ENCODE results near the gene RNASE8. TPM values are rescaled to one million over a fixed set of nuclear protein-coding genes. Genes with fewer than 3 reads are reported as not detected.

RNASE8 gene
- total and polyA plus RNA-seq, 10 of the 15 experiments (the other 5 are each of a cell fraction or from before 2014, with no cell fraction given) = not detected

Small RNA genes lying within 50 kb of the gene (microRNA-seq; reads per million reads assigned to microRNA genes)
- not detected for gene MIR6717

Other genes with a start within 250 kb of the RNASE8 start
Only the 7 nearest of the 14 such genes appear.
- not detected in 2 replicates for gene NDRG2, start 32.8 kb upstream of the RNASE8 start, total RNA-seq (2014; rRNA removed)
- not detected in 2 replicates for gene NDRG2, start 32.8 kb upstream of the RNASE8 start, total RNA-seq (2014; rRNA removed; fragmentation: Illumina TruSeq; extraction: Trizol)
- 0.49 and 0.56 TPM in 2 replicates for gene NDRG2, start 32.8 kb upstream of the RNASE8 start, total RNA-seq (2021)
- gene NDRG2, start 32.8 kb upstream of the RNASE8 start, polyA plus RNA-seq (2011; rRNA removed) = not detected in 2 replicates
- gene NDRG2, start 32.8 kb upstream of the RNASE8 start, polyA plus RNA-seq (2014; fragmentation: Illumina TruSeq; extraction: Trizol) = not detected in 2 replicates
- gene NDRG2, start 32.8 kb upstream of the RNASE8 start, polyA plus RNA-seq (2014; fragmentation: Nextera tagmentation; extraction: Ambion mirVana) = not detected
- gene NDRG2, start 32.8 kb upstream of the RNASE8 start, polyA plus RNA-seq (2014; rRNA removed) = not detected in 2 replicates
- gene NDRG2, start 32.8 kb upstream of the RNASE8 start, polyA plus RNA-seq (2016; fragmentation: Nextera tagmentation; extraction: Ambion mirVana) = under 1 TPM in 1 of 2 experiments, not detected in 1; 0.15 TPM
- not detected in 2 replicates for gene TPPP2, start 27.6 kb upstream of the RNASE8 start, total RNA-seq (2014; rRNA removed)
- gene TPPP2, start 27.6 kb upstream of the RNASE8 start, total RNA-seq (2014; rRNA removed; fragmentation: Illumina TruSeq; extraction: Trizol) = not detected in 2 replicates
- not detected in 2 replicates for gene TPPP2, start 27.6 kb upstream of the RNASE8 start, total RNA-seq (2021)
- not detected in 2 replicates for gene TPPP2, start 27.6 kb upstream of the RNASE8 start, polyA plus RNA-seq (2011; rRNA removed)
- not detected in 2 replicates for gene TPPP2, start 27.6 kb upstream of the RNASE8 start, polyA plus RNA-seq (2014; fragmentation: Illumina TruSeq; extraction: Trizol)
- not detected for gene TPPP2, start 27.6 kb upstream of the RNASE8 start, polyA plus RNA-seq (2014; fragmentation: Nextera tagmentation; extraction: Ambion mirVana)
- not detected in 2 replicates for gene TPPP2, start 27.6 kb upstream of the RNASE8 start, polyA plus RNA-seq (2014; rRNA removed)
- not detected for gene TPPP2, start 27.6 kb upstream of the RNASE8 start, polyA plus RNA-seq (2016; fragmentation: Nextera tagmentation; extraction: Ambion mirVana)
- not detected in 2 replicates for gene RNASE13, start 23.0 kb upstream of the RNASE8 start, total RNA-seq (2014; rRNA removed)
- gene RNASE13, start 23.0 kb upstream of the RNASE8 start, total RNA-seq (2014; rRNA removed; fragmentation: Illumina TruSeq; extraction: Trizol) = not detected in 2 replicates
- not detected in 2 replicates for gene RNASE13, start 23.0 kb upstream of the RNASE8 start, total RNA-seq (2021)
- gene RNASE13, start 23.0 kb upstream of the RNASE8 start, polyA plus RNA-seq (2011; rRNA removed) = not detected in 2 replicates
- gene RNASE13, start 23.0 kb upstream of the RNASE8 start, polyA plus RNA-seq (2014; fragmentation: Illumina TruSeq; extraction: Trizol) = not detected in 2 replicates
- gene RNASE13, start 23.0 kb upstream of the RNASE8 start, polyA plus RNA-seq (2014; fragmentation: Nextera tagmentation; extraction: Ambion mirVana) = not detected
- gene RNASE13, start 23.0 kb upstream of the RNASE8 start, polyA plus RNA-seq (2014; rRNA removed) = not detected in 2 replicates
- gene RNASE13, start 23.0 kb upstream of the RNASE8 start, polyA plus RNA-seq (2016; fragmentation: Nextera tagmentation; extraction: Ambion mirVana) = not detected
- not detected in 2 replicates for gene RNASE7, start 15.5 kb upstream of the RNASE8 start, total RNA-seq (2014; rRNA removed)
- gene RNASE7, start 15.5 kb upstream of the RNASE8 start, total RNA-seq (2014; rRNA removed; fragmentation: Illumina TruSeq; extraction: Trizol) = not detected in 2 replicates
- gene RNASE7, start 15.5 kb upstream of the RNASE8 start, total RNA-seq (2021) = not detected in 2 replicates
- not detected in 2 replicates for gene RNASE7, start 15.5 kb upstream of the RNASE8 start, polyA plus RNA-seq (2011; rRNA removed)
- gene RNASE7, start 15.5 kb upstream of the RNASE8 start, polyA plus RNA-seq (2014; fragmentation: Illumina TruSeq; extraction: Trizol) = not detected in 2 replicates
- gene RNASE7, start 15.5 kb upstream of the RNASE8 start, polyA plus RNA-seq (2014; fragmentation: Nextera tagmentation; extraction: Ambion mirVana) = not detected
- gene RNASE7, start 15.5 kb upstream of the RNASE8 start, polyA plus RNA-seq (2014; rRNA removed) = not detected in 2 replicates
- gene RNASE7, start 15.5 kb upstream of the RNASE8 start, polyA plus RNA-seq (2016; fragmentation: Nextera tagmentation; extraction: Ambion mirVana) = not detected
- gene ARHGEF40, start 12.5 kb downstream of the RNASE8 start, total RNA-seq (2014; rRNA removed) = 0.05 and 0.06 TPM in 2 replicates
- 0.04 TPM in 1 of 2 replicates, not detected in the other for gene ARHGEF40, start 12.5 kb downstream of the RNASE8 start, total RNA-seq (2014; rRNA removed; fragmentation: Illumina TruSeq; extraction: Trizol)
- gene ARHGEF40, start 12.5 kb downstream of the RNASE8 start, total RNA-seq (2021) = 0.31 and 0.35 TPM in 2 replicates
- gene ARHGEF40, start 12.5 kb downstream of the RNASE8 start, polyA plus RNA-seq (2011; rRNA removed) = 0.12 and 0.26 TPM in 2 replicates
- gene ARHGEF40, start 12.5 kb downstream of the RNASE8 start, polyA plus RNA-seq (2014; fragmentation: Illumina TruSeq; extraction: Trizol) = 0.03 TPM in 1 of 2 replicates, not detected in the other
- gene ARHGEF40, start 12.5 kb downstream of the RNASE8 start, polyA plus RNA-seq (2014; fragmentation: Nextera tagmentation; extraction: Ambion mirVana) = not detected
- gene ARHGEF40, start 12.5 kb downstream of the RNASE8 start, polyA plus RNA-seq (2014; rRNA removed) = 0.03 and 0.04 TPM in 2 replicates
- gene ARHGEF40, start 12.5 kb downstream of the RNASE8 start, polyA plus RNA-seq (2016; fragmentation: Nextera tagmentation; extraction: Ambion mirVana) = under 1 TPM; 0.11 to 0.25 TPM
- 2.6 and 3.3 TPM in 2 replicates for gene ZNF219, start 40.8 kb downstream of the RNASE8 start, total RNA-seq (2014; rRNA removed)
- gene ZNF219, start 40.8 kb downstream of the RNASE8 start, total RNA-seq (2014; rRNA removed; fragmentation: Illumina TruSeq; extraction: Trizol) = 1.4 and 1.5 TPM in 2 replicates
- gene ZNF219, start 40.8 kb downstream of the RNASE8 start, total RNA-seq (2021) = 4.2 and 6.4 TPM in 2 replicates
- gene ZNF219, start 40.8 kb downstream of the RNASE8 start, polyA plus RNA-seq (2011; rRNA removed) = 1.6 and 2.2 TPM in 2 replicates
- 1.4 TPM in 1 of 2 replicates, not detected in the other for gene ZNF219, start 40.8 kb downstream of the RNASE8 start, polyA plus RNA-seq (2014; fragmentation: Illumina TruSeq; extraction: Trizol)
- under 1 TPM; 0.16 to 0.27 TPM for gene ZNF219, start 40.8 kb downstream of the RNASE8 start, polyA plus RNA-seq (2014; fragmentation: Nextera tagmentation; extraction: Ambion mirVana)
- 3.4 and 4.3 TPM in 2 replicates for gene ZNF219, start 40.8 kb downstream of the RNASE8 start, polyA plus RNA-seq (2014; rRNA removed)
- gene ZNF219, start 40.8 kb downstream of the RNASE8 start, polyA plus RNA-seq (2016; fragmentation: Nextera tagmentation; extraction: Ambion mirVana) = 1 to 10 TPM; 1.6 to 2.9 TPM
- not detected in 2 replicates for gene TMEM253, start 43.2 kb downstream of the RNASE8 start, total RNA-seq (2014; rRNA removed)
- not detected in 2 replicates for gene TMEM253, start 43.2 kb downstream of the RNASE8 start, total RNA-seq (2014; rRNA removed; fragmentation: Illumina TruSeq; extraction: Trizol)
- gene TMEM253, start 43.2 kb downstream of the RNASE8 start, total RNA-seq (2021) = not detected in 2 replicates
- 0.09 and 0.11 TPM in 2 replicates for gene TMEM253, start 43.2 kb downstream of the RNASE8 start, polyA plus RNA-seq (2011; rRNA removed)
- gene TMEM253, start 43.2 kb downstream of the RNASE8 start, polyA plus RNA-seq (2014; fragmentation: Illumina TruSeq; extraction: Trizol) = not detected in 2 replicates
- gene TMEM253, start 43.2 kb downstream of the RNASE8 start, polyA plus RNA-seq (2014; fragmentation: Nextera tagmentation; extraction: Ambion mirVana) = under 1 TPM in 1 of 2 experiments, not detected in 1; 0.48 TPM
- gene TMEM253, start 43.2 kb downstream of the RNASE8 start, polyA plus RNA-seq (2014; rRNA removed) = not detected in 2 replicates
- gene TMEM253, start 43.2 kb downstream of the RNASE8 start, polyA plus RNA-seq (2016; fragmentation: Nextera tagmentation; extraction: Ambion mirVana) = not detected

All from GM12878 (cell line).